OCI-LY7 (cell line): ENCODE results near the gene USE1. TPM values are rescaled to one million over a fixed set of nuclear protein-coding genes. Genes with fewer than 3 reads are reported as not detected.

Experiments
- BruUV-seq: library from RNA; stranded (reverse); fragments of 400-500 nt; replicated peaks from 2 replicates; lab custom pipeline; 2021; lab: Mats Ljungman, UMichigan
- CTCF ChIA-PET: fragments of 300-600 bp; sonication (Branson Sonifier 250); formaldehyde crosslinking; loops from one replicate; lab custom pipeline; 2022; ENCODE audit warnings: antibody characterized with exemption; ENCODE audit not compliant: unreplicated experiment; lab: Charles Lee
- POLR2A ChIA-PET: fragments of 300-600 bp; sonication (Branson Sonifier 250); formaldehyde crosslinking; loops from one replicate; lab custom pipeline; 2022; ENCODE audit warnings: antibody characterized with exemption; lab: Charles Lee
- DNase-seq: peaks from one replicate; pipeline ENCODE4 v3.0.0-alpha.2; 2015; ENCODE audit warnings: low spot score
- H2AFZ ChIP-seq: fragments of 200-600 bp; sonication (generic), shearing (Covaris generic); 2 replicates; pipeline ENCODE4 v1.6.1; 2014; ENCODE audit warnings: mild to moderate bottlenecking, antibody characterized with exemption, low read length, moderate library complexity
- H3K27ac ChIP-seq: fragments of 200-600 bp; sonication (generic); 2 replicates; pipeline ENCODE4 v1.5.1; 2014; ENCODE audit warnings: mixed run types, low read depth, mild to moderate bottlenecking, moderate library complexity, low read length, inconsistent platforms; ENCODE audit not compliant: poor library complexity, severe bottlenecking
- H3K36me3 ChIP-seq: fragments of 200-600 bp; sonication (generic); 2 replicates; pipeline ENCODE4 v1.6.1; 2014; ENCODE audit warnings: mild to moderate bottlenecking, antibody characterized with exemption, low read length, moderate library complexity, mixed read lengths; ENCODE audit not compliant: insufficient read depth
- H3K4me1 ChIP-seq: fragments of 200-600 bp; sonication (generic); 2 replicates; pipeline ENCODE4 v1.5.1; 2014; ENCODE audit warnings: mild to moderate bottlenecking, low read length; ENCODE audit not compliant: insufficient read depth, poor library complexity, severe bottlenecking
- H3K4me2 ChIP-seq: fragments of 200-600 bp; sonication (generic); 2 replicates; pipeline ENCODE4 v1.6.1; 2014; ENCODE audit warnings: mild to moderate bottlenecking, low read length
- H3K4me3 ChIP-seq: fragments of 200-600 bp; sonication (generic); 2 replicates; pipeline ENCODE4 v1.5.1; 2014; ENCODE audit warnings: mild to moderate bottlenecking, low read depth, low read length; ENCODE audit not compliant: poor library complexity, severe bottlenecking
- H3K79me2 ChIP-seq: fragments of 200-600 bp; sonication (generic); 2 replicates; pipeline ENCODE4 v1.6.1; 2016; ENCODE audit warnings: low read depth, mild to moderate bottlenecking, low read length, moderate library complexity, mixed read lengths; ENCODE audit not compliant: insufficient read depth
- H3K9me2 ChIP-seq: fragments of 200-600 bp; sonication (generic); 2 replicates; pipeline ENCODE4 v1.6.1; 2016; ENCODE audit warnings: mild to moderate bottlenecking, low read length, mixed read lengths; ENCODE audit not compliant: insufficient read depth
- H3K9me3 ChIP-seq: fragments of 200-600 bp; sonication (generic); 2 replicates; pipeline ENCODE4 v1.6.1; 2014; ENCODE audit warnings: mild to moderate bottlenecking, mixed run types, low read length, mixed read lengths
- H4K20me1 ChIP-seq: fragments of 200-600 bp; sonication (generic); 2 replicates; pipeline ENCODE4 v1.6.1; 2014; ENCODE audit warnings: mild to moderate bottlenecking, antibody characterized with exemption, low read length, moderate library complexity, mixed read lengths; ENCODE audit not compliant: insufficient read depth
- EZH2phosphoT487 ChIP-seq: fragments of 200-600 bp; sonication (generic); IDR thresholded peaks from 2 replicates; pipeline ENCODE4 v1.6.1; 2018; ENCODE audit warnings: low read depth, borderline replicate concordance, mild to moderate bottlenecking, mixed run types, antibody characterized with exemption, low read length, moderate library complexity, mixed read lengths
- intact Hi-C: fragments of 100-400 bp; cut with micrococcal nuclease; formaldehyde crosslinking; loops from one replicate; pipeline ENCODE4 v1.10.0; 2022; ENCODE audit not compliant: unreplicated experiment
- total RNA-seq, 2 experiments: library from RNA; depleted of rRNA in 1 of 2; stranded (reverse); fragments of >200 nt in 1 of 2; shearing (Covaris generic) in 1 of 2; gene quantifications; 2 replicates each; pipeline ENCODE4 v1.2.3, GENCODE V29; 2014 to 2022
- TF ChIP-seq, protein P1 (sequence below): fragments of 200-600 bp; sonication (generic); conservative IDR thresholded peaks from 2 replicates; pipeline ENCODE4 v1.5.1; 2014; ENCODE audit warnings: mild to moderate bottlenecking, antibody characterized with exemption, low read length, moderate library complexity, mixed read lengths

The USE1 gene
- total RNA-seq, 2 experiments from 2014 or later, result 28.6 to 31.2 TPM

GRCh38 chr19:17254636-17255035, 39.5 kb downstream of the USE1 start:
- CTCF ChIA-PET, result no interaction called here
- H3K27ac ChIP-seq, result no peak overlapping the region
- intact Hi-C loops, result no loop called here
- H3K4me3 ChIP-seq, result no peak overlapping the region
- no peak overlapping the region for H3K4me2 ChIP-seq
- no peaks in the 10 kb centered on the region for H3K9me3 ChIP-seq
- TF ChIP-seq, protein P1, sequence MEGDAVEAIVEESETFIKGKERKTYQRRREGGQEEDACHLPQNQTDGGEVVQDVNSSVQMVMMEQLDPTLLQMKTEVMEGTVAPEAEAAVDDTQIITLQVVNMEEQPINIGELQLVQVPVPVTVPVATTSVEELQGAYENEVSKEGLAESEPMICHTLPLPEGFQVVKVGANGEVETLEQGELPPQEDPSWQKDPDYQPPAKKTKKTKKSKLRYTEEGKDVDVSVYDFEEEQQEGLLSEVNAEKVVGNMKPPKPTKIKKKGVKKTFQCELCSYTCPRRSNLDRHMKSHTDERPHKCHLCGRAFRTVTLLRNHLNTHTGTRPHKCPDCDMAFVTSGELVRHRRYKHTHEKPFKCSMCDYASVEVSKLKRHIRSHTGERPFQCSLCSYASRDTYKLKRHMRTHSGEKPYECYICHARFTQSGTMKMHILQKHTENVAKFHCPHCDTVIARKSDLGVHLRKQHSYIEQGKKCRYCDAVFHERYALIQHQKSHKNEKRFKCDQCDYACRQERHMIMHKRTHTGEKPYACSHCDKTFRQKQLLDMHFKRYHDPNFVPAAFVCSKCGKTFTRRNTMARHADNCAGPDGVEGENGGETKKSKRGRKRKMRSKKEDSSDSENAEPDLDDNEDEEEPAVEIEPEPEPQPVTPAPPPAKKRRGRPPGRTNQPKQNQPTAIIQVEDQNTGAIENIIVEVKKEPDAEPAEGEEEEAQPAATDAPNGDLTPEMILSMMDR, result no peak
- TF ChIP-seq EZH2phosphoT487, result no peak
- H4K20me1 ChIP-seq, result no peaks in the 10 kb centered on the region
- no peaks in the 10 kb centered on the region for H3K9me2 ChIP-seq
- POLR2A ChIA-PET, result no interaction called here
- H2AFZ ChIP-seq, result no peak overlapping the region
- H3K4me1 ChIP-seq, result no peaks in the 10 kb centered on the region
- no TSS peak for BruUV-seq
- H3K36me3 ChIP-seq, result no peaks in the 10 kb centered on the region
- DNase-seq, result no peak
- H3K79me2 ChIP-seq, result no peaks in the 10 kb centered on the region

DNA sequence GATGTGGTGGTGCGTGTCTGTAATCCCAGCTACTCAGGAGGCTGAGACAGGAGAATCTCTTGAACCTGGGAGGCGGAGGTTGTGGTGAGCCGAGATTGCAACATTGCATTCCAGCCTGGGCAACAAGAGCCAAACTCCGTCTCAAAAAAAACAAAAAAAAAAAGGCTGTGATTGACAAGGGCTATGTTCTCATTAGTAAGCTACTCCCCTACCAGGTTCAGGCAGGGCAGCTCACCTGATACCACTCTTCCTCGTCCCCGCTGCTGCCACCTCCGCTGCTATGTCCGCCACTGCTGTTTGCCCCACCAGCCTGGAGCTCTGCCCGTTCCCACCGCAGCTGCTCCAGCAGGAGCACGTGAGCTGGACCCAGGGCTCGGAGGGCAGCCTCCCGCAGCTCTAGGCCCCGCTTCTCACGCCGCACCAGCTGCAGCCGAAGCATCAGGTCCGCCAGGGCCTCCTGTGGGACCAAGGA, 40.0 kb downstream of the USE1 start:
- Histone ChIP-seq H3K9me2 (no peaks in the 10 kb centered on the region), H3K4me1 (no peaks in the 10 kb centered on the region), H2AFZ (no peak overlapping the region), H3K4me2 (no peak overlapping the region), H3K27ac (no peak overlapping the region), H4K20me1 (no peaks in the 10 kb centered on the region), H3K79me2 (no peaks in the 10 kb centered on the region), H3K9me3 (no peaks in the 10 kb centered on the region), H3K4me3 (no peak overlapping the region), H3K36me3 (no peaks in the 10 kb centered on the region)
- DNase-seq, result no peak
- TF ChIP-seq EZH2phosphoT487, result no peak
- TF ChIP-seq, protein P1, result no peak
- no TSS peak for BruUV-seq
- ChIA-PET CTCF (no interaction called here), POLR2A (no interaction called here)
- intact Hi-C loops, result no loop called here

- Histone ChIP-seq H3K9me3 (no peaks in the 10 kb centered on the region), H3K27ac (no peak overlapping the region), H3K4me1 (peaks cover 7% of the 10 kb centered on the region), H4K20me1 (no peaks in the 10 kb centered on the region), H2AFZ (no peak overlapping the region), H3K4me2 (no peak overlapping the region), H3K4me3 (no peak overlapping the region), H3K36me3 (no peaks in the 10 kb centered on the region), H3K79me2 (no peaks in the 10 kb centered on the region), H3K9me2 (no peaks in the 10 kb centered on the region)
- BruUV-seq, result no TSS peak
- intact Hi-C loops, result no loop called here
- no peak for TF ChIP-seq EZH2phosphoT487
- TF ChIP-seq, protein P1, result no peak
- DNase-seq, result no peak
- ChIA-PET CTCF (no interaction called here), POLR2A (interaction anchor here (0.7 kb wide), 1 partner anchor 11 kb away, joined by 3 read pairs; the partner anchor contains the start of gene BABAM1)
Observed at GRCh38 chr19:17256130-17256529, 41.0 kb downstream of the USE1 start.
